ENCODE measurements around the gene KRT12.

Gene KRT12
- 0 to 0.13 (median 0) reads per million in 18 experiments for total RNA-seq

DNA sequence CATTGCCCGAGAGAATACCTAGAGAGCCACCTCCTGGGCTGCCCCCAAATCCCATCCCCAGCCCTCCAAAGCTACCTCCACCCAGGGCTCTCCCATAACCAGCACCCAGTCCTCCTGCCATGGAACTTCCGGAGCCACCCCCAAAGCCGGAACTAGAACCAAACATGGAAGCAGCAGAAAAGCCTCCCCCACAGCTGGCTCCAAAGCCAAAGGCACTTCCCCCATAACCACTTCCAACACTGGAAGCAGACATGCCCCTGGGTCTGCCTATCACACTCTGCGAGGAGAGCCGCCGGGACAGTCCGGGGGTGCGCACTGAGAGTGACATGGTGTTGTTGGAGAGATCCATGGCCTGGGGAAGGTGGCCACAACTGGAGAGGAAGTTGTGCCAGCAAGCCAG is at the start of gene KRT12:
KRT12 (minus strand) TSS at position 386 of the 400 bp plus-strand sequence; CDS start at position 349, 37 bp downstream.
- no peak for DNase-seq

DNA sequence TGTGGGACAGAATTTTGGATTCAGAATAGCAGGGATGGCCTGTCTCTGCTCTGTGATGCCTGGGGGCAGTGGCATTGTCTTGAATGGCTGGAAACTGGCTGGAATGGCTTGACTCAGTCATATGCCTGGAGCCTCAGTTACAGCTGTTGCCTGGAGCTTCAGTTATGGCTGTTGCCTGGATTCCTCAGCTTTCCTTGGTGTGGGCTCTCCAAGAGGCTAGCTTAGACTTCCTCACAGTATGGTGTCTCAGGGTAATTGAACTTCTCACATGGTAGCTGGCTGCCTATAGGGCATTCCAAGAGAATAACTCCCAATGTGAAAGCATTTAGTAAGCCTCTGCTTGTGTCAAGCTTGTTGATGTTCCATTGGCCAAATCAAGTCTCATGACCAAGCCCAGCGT is 49.3 kb upstream of the KRT12 start:
- no peak for DNase-seq

DNA sequence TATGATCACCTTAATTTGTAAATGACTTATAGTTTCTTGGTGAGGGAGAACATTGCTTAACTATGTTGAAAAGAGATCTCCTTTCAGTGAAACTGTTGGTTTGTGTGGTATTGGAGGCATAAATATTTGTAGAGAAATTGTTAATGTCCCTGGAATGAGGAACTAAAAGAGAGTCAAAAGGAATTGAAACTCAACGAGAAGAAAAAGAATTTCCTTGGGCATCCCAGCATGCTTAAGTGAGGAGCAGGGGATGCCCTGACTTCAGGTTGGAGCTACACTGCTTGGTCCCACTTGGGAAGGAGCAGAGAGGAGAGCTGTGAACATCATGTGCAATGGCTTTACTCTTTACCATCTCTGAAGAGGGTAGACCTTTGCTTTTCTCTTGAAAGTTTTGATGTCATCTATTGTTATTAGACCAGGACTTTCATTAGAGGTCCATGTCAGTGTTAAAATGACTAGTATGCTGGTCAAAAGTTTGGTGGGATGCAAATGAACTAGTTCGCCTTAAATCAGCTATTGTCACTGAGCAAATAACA is 48.8 kb upstream of the KRT12 start:
- DNase-seq, result peak; percentile 31 to 74

DNA sequence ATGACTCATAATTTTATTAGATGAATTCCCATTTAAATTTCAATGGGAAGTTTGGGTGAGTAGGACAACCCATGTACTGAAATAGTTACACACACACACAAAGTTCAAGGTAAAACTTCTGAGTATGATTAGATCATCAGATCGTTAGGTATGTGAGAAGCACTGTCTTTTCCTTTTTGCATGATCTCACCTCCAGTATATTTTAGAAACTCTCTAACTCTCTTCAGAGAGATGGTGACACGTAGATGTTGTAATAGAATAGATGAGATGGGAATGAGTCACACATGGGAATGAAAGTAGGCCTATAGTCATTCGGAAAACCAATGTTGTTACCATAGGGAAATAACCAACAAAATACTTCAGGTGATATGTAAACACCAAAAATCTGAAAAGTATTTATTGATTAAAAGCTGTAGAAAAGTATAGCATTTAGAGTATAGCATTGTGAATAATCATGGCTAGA is 48.2 kb upstream of the KRT12 start:
- DNase-seq, result peak; percentile 42 to 75

DNA sequence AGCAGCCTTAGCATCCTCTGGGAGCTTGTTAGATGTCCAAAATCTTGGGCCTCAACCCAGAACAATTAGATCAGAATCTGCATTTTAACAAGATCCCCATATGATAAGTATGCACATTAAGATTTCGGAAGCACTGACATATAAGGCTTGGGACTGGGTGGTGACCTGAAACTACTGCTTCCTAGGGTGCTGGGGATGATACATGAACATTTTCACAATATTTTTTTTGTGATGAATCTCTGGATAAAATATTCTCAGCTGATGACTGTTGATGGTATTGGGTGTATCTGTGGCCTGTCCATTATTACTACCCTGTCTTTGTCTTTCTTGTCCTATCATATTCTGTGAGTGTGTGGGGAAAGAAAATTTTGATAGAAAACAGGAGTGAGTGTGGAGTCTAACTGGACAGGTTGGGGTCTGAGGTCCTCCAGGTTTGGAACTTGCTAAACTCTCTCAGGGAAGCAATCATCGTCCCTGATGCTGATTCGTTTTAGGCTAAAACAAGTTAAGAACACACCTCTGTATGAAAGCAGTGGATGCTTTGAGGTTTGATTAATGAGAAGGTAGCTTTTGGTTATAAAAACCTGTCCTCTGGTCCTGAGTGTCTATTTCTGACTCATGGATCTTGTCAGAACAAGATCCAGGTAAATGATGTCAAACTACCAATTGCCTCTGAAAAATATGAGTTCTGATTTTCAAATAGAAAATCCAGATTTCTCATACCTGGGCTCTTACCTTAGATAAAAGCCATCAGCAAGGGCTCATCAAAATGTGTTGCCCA is 47.2 kb upstream of the KRT12 start:
- DNase-seq, result no peak

DNA sequence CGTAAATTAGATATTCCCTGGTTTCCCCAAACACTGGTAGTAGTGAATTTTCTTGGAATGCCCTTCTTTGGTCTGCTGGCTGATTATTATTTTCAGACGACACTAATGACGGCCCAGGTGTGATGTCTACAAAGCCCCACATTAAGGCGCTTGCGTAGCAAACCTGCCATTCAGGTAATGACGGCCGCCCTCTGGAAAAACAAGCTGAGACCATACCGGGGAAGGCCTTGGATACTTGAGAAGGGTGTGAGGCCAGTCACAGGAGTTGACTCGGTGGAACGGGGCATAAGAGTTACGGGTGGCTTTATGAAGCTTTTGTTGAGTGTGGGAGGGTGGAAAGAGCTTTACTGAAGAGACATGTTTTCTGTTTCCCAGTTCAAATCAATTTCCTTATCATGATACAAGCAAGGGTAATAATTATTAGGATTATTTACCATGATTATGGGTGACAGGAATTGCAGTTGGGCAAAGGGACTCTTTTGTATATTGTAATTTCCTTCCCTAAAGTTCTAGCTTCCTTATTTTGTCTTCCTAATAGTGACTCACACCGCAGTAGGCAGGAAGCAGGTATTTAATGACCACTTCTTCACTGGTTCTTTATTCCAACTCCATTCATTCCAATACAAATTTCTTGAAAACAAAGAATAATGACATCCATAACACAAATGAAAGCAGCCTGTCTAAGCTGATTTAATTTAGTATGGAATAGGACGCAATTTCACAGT is 45.6 kb upstream of the KRT12 start:
- DNase-seq, result peak; percentile 44 to 67

DNA sequence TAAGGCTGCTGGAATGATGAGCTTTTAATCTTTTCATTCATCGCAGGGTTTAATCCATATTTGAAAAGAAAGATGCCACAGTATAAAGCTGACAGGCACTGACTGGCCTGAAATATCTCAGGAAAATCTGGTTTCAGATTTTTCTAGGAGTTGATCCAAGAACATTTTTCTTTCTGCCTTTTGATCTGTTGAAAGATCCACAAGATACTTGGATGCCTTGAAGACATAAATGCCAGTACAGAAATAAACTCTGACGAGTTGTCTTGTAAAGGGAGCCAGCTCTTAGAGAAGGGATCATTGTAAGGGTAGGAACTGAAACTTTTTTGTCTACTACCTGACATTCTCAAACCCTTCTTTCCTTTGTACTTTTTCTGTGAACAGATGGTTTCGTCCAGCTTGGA is 43.4 kb upstream of the KRT12 start:
- DNase-seq, result no peak

DNA sequence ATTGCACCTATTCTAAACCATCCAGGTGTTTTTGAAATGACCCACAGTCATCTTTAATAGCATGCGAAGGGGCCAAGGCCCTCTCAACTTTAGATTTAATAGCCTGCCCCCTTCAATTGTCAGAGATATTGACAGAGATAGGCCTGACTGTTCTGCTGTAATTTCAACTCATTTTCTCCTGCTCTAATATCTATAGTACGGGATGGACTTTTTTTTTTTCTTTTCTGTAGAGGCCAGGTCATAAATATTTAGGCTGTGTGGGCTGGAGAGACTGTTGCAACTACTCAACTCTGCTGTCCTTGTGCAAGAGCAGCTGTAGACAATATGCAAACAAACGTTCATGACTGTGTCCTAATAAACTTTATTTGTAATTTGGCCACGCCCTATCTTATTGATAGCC is 42.7 kb upstream of the KRT12 start:
- peak; percentile 68 to 75 for DNase-seq

DNA sequence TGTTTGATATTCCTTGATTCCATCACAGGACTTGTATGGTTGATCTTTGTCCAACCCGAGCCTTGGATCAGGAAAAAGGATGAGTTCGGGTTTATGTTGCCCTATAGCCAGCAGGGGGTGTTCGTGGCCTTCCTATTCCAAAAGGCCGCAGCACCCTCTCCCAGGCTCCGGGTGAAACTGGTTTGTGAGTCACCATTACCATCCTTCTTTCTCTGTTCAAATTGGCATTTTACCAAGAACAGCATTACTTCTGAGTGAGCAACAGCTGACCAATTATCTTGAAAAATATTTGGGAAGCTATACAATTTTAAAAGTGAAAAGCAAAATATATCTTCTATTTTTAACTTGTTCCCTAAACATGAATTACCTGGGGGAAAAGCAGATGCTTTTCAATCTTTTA is 42.3 kb upstream of the KRT12 start:
- DNase-seq, result peak; percentile 77 to 82

DNA sequence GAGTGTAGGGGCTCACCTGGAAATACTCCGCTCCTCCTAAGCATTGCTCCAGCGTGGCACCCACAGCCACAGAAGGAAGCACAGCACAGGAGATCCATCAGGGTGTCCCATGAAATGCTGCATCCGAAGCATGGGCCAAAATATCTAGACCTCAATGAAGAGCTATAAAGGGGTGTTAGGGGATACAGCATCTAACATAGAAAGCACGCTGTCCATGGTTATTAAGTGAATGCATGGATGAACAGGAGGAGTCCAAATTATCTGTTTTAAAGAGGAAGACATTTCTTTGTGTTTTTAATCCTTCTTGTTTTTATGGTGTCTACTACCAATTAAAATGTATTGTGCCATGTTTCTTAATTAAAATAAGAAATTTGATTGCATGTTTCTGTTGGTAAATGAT is 39.6 kb upstream of the KRT12 start:
- no peak for DNase-seq

DNA sequence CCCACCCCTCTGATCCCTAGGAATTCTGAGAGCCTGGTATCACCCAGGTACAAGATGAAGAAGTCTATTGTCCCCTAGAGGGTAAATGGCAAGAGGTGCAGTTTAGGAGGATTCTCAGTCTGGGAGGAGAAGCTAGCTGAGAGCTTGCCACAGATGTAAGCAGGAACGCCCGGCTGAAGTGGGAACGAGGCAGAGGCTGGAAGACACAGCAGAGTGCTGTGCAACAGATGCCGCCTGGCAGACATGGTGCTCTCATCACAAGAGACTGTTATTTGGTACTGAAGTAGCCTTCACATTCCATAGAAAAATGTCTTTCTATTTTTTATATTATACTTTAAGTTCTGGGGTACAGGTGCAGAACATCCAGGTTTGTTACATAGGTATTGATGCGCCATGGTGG is 38.3 kb upstream of the KRT12 start:
- no peak for DNase-seq

DNA sequence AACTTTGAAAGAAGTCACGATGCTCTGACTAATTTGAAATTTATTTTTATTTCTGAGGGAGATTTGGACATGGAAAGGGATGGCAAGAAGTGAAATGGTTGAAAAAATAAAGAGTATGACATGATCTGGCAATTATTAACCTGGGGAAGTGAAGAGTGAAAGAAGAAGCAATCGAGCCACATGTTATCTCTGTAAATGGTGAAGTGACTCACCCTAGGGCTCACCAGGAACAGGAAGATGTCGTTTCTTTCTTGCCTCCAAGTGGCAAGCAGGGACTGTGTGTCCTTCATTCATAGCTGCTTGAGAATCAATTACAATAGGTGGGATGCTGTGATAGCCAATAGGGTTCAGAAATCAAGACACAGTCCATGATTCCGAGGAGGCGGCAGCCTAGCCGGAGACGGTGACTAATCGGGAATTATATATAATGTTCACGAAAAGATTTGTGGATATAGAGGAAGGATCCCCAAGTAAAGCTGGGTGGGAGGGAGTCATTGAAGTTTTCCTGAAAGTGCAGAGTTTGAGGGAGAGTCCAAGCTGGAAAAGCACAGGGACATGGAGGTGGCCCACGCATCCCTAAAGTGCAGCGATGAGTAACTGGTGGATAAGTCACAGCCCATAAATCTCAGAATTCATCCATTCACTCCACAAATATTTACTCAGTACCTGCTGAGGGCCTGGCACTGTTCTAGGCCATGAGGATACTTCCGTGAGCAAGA is 36.3 kb upstream of the KRT12 start:
- peak; percentile 56 to 64 for DNase-seq

DNA sequence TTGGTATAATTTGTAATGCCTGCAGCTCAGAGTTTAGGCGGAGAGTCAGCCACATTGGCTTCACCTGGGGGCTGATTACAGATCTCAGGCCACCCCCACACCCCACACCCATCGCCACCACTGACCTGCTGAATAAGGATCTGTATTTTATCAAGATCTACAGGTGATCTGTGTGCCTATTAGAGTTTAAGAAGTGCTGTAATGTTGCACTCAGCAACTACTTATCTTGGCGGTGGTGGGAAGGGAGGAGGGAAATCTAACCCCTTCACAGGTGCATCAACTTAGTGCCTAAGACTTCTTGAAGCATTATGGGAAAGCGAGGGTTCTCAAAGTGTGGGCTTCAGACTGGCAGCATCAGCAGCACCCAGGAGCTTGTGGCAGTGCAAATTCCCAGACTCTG is 35.5 kb upstream of the KRT12 start:
- DNase-seq, result no peak

DNA sequence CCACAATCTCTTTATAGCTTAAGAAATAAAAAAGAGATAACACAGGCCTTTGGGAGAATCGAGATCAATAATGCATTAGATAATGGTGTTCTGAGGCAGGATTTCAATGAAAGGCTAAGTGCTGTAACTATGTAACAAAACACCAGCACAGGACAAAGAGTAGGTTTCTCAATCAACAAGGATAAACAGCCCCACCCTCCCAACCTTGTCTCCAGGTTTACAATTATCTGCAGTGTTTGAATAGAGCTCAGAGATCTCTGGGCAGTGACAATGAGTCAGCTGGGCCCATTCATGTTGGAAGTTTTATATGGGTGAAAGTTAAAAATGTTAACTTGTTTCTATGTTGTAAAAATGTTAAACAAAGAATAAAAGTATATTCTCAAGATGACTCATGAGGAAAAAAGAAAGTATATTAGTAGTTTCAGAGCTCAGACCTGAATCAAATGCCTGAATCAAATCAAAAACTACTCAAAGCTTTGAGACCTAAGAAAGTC is 35.0 kb upstream of the KRT12 start:
- no peak for DNase-seq

DNA sequence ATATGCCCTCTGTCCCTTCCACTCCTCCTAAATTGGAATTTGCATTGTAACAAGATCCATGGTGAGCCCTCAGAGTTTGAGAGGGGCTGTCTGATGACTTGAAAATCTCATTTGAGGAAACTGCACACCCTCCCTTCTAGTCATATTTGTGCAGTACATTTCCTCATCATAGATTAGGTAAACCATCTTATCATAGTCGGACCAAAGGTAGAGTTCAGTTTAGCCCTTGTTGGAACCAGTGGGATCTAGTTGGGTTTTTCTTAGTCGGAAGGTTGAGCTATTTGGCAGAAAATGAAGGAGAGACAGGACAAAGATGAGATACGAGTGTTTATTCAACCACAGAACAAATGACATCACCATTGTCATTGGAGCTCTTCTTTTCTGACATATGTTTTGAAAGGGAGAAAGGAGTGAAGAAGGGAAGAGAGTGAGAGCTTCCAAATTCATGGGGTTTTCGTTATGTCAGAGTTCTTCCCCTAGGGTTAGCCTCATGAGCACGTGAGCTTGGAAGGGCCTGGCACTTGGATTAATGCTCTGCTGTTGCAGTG is 33.9 kb upstream of the KRT12 start:
- DNase-seq, result no peak

DNA sequence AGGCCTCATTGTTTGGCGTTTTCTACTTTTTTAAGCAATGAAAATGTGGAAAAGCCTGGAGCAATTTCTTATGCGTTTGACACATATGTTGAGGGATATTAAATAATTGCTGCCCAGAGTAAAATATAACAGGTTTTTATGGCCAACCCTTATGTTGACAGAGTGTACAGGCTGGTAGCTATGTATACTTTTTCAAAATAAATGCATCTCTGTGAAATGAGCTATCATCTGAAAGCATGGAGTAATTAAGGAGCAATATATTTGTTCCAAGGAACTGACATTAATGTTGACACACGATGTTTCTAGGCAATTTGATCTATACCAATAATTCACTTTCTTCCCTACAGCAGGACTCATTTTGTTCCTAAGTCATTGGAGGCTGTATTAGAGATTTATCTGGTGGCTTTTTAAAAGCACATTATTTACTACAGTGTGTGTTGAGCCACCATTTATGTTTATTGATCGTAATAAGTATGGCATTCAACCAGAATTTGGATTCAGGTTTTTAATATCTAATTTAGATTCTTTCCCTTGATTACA is 30.0 kb upstream of the KRT12 start:
- no peak for DNase-seq

DNA sequence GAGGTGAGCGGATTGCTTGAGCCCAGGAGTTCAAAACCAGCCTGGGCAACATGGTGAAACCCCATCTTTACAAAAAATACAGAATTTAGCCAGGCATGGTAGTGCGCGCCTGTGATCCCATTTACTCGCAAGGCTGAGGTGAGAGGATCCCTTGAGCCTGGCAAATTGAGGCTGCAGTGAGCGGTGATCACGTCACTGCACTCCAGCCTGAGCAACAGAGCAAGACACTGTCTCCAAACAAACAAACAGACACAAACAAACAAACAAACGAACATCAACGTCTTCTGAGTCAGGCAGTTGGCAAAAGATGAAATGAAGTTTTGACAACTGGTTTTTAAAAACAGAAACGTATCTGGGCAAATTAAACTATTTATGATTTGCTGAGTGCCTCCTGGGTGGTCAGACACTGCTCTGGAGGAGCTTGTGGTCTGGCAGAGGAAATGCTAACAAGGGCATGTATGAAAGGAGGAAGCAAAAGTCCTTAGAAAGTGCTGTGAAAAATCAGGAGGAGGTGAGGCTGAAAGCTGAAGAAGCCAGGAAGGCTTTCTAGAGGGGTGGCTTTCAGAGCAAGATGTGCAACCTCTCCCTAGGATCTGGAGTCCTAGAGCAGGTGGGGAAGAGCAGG is 28.2 kb upstream of the KRT12 start:
- no peak for DNase-seq

DNA sequence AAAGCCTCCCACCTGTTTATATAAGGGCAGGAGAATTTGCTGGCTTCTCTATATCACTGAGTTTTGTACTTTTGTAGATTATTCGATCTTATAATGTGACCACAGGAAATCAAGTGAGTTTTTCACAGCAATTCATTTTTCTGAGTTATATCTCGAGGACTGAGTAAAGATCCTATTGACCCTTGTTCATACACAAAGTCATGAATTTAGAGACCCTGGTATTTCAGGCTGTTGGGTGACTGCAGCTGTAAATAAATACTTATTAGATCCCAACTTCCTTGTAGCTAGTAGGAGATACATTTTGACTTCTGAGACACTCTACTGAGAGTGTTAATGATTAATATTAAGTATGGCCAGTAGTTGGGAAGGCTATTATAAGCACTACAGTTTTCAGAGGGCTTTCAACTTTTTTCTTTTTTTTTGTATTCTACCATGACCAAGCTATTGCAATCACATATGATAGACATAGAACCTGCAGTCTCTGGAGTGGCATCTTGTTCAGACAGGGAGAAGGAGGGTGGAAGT is 21.2 kb upstream of the KRT12 start:
- no peak for DNase-seq

DNA sequence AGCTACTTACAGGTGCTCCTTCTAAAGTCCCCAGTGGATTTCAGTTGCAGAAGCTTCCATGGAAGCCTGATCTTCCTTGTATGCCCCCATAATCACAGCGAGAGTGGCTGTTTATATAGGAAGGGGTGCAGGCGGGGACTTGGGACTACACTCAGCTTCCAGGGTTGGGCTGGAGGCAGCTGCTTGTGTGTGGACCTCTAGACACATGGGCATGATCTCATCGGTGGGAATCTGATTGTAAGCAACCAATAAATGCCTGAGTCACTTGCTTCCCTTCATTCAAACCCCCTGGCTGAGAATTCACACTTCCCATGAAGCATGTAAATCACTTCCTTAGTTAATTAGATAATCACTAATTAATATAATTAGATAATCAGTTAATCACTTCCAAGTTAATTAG is 19.1 kb upstream of the KRT12 start:
- DNase-seq, result no peak

DNA sequence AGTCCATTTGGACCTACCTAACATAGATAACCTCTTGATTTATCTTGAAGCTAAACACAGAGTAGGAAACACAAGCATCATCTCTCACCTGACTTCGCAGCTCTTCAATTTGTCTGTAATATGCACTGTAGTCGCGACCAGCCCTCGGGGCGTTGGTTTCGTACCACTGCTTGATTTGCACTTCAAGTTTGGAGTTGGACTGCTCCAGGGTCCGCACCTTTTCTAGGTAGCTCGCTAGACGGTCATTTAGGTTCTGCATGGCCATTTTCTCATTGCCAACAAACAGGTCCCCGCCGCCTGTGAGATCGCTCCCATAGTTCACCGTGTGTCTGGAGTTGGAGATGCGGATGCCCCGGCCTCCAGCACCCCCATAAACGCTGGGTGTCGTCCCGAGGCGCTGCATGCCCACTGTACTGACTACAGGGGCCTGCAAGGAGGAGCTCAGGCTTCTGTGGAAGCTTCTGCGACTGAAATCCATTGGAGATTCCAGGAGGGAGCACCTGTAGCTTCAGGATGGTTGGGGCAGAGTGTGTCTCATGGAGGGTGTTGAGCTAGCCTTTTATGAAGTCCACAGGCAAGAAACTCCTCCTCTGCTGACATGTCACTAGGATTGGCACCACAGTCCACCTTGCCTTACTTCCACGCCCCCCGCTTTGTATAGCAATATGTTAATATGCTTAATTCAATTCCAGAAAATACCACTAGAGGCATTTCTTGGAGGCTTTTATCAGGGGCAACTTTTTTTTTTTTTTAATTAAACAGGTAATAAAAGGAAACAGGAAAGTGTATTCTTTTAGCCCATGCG is 17.9 kb upstream of the KRT12 start, which contains the start of gene KRT20:
KRT20 (minus strand) TSS at position 535 of the 805 bp plus-strand sequence; CDS start at position 478, 57 bp downstream.
- DNase-seq, result no peak

Measured in inflammatory macrophage (primary cell).